Osteoblast (primary cell): ENCODE data around the gene TCF12. TPM values are rescaled to one million over a fixed set of nuclear protein-coding genes. Genes with fewer than 3 reads are reported as not detected.

Experiments
- DNase-seq: peaks from one replicate; pipeline ENCODE4 v3.0.0; 2011; ENCODE audit warnings: low spot score, mixed read lengths; ENCODE audit not compliant: insufficient read length; ENCODE audit errors: missing footprints
- H2AFZ ChIP-seq: 2 replicates; pipeline ENCODE4 v1.6.0; 2011; ENCODE audit warnings: mild to moderate bottlenecking, low read length
- H3K27ac ChIP-seq: 2 replicates; pipeline ENCODE4 v1.5.1; 2011; ENCODE audit warnings: mild to moderate bottlenecking, low read depth, low read length, moderate library complexity
- H3K27me3 ChIP-seq: 2 replicates; pipeline ENCODE4 v1.6.0; 2012; ENCODE audit warnings: mild to moderate bottlenecking, control low read depth, inconsistent platforms, low read length, moderate library complexity; ENCODE audit not compliant: insufficient read depth
- H3K36me3 ChIP-seq: 2 replicates; pipeline ENCODE4 v1.5.1; 2011; ENCODE audit warnings: mild to moderate bottlenecking, low read length, control low read depth, moderate library complexity; ENCODE audit not compliant: insufficient read depth
- H3K4me1 ChIP-seq: 2 replicates; pipeline ENCODE4 v1.5.1; 2011; ENCODE audit warnings: mild to moderate bottlenecking, low read length, control low read depth, moderate library complexity; ENCODE audit not compliant: insufficient read depth
- H3K4me2 ChIP-seq: 2 replicates; pipeline ENCODE4 v1.6.0; 2011; ENCODE audit warnings: mild to moderate bottlenecking, low read length; ENCODE audit not compliant: insufficient read depth
- H3K4me3 ChIP-seq: fragments of 200-600 bp; sonication (generic); 3 replicates; pipeline ENCODE4 v1.5.1; 2012; ENCODE audit warnings: mild to moderate bottlenecking, low read length, inconsistent platforms; ENCODE audit not compliant: insufficient read depth
- H3K79me2 ChIP-seq: 2 replicates; pipeline ENCODE4 v1.6.0; 2012; ENCODE audit warnings: mild to moderate bottlenecking, low read length, control low read depth, inconsistent platforms; ENCODE audit not compliant: insufficient read depth
- H3K9me3 ChIP-seq: 2 replicates; pipeline ENCODE4 v1.5.1; 2011; ENCODE audit warnings: low read depth, low read length, control low read depth
- H4K20me1 ChIP-seq: 2 replicates; pipeline ENCODE4 v1.6.0; 2012; ENCODE audit warnings: mild to moderate bottlenecking, low read length, control low read depth; ENCODE audit not compliant: insufficient read depth
- total RNA-seq: library from RNA; depleted of rRNA; stranded (reverse); fragments of >200 nt; gene quantifications from 2 replicates; pipeline ENCODE4 v1.2.3, GENCODE V29; 2012
- TF ChIP-seq, protein P1 (sequence below): IDR thresholded peaks from 2 replicates; pipeline ENCODE4 v1.5.1; 2011; ENCODE audit warnings: mild to moderate bottlenecking, low read depth, low read length, moderate library complexity; ENCODE audit errors: extremely low read depth

TCF12 gene
- total RNA-seq, 1 donor, result 86.5 TPM

DNA sequence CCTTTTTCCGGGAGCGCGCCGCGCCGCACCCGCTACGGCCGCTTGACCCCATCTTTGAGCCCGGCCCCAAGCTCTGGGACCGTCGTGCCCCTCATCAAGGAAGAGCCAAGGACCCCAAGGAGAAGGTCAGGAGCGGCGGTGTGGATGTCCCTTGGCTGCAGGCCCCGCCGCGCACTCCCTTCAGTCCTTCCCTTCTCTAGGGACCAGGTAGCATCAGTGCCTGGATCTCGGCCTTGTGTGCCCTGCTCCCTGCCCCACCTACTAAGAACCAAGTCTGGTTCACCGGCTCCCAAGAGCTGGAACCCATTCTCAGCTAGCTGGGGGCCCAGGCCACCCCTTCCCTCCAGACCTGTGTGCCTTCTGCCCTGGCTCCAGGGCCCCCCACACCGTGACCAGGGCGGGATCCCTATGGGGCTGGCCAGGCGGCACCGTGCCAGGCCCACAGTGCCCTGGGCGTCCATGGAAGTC lies 388.5 kb downstream of the TCF12 start:
- peak overlapping the region; percentile 89 for H2AFZ ChIP-seq
- H3K36me3 ChIP-seq, result no peaks in the 10 kb centered on the region
- H3K4me2 ChIP-seq, result peak overlapping the region; percentile 94
- peak overlapping the region; percentile 60 for H3K27ac ChIP-seq
- no peaks in the 10 kb centered on the region for H3K9me3 ChIP-seq
- DNase-seq, result no peak
- no peaks in the 10 kb centered on the region for H3K27me3 ChIP-seq
- H3K79me2 ChIP-seq, result no peaks in the 10 kb centered on the region
- H4K20me1 ChIP-seq, result no peaks in the 10 kb centered on the region
- H3K4me1 ChIP-seq, result peaks cover 13% of the 10 kb centered on the region
- peak overlapping the region; percentile 78 for H3K4me3 ChIP-seq
- TF ChIP-seq, protein P1, sequence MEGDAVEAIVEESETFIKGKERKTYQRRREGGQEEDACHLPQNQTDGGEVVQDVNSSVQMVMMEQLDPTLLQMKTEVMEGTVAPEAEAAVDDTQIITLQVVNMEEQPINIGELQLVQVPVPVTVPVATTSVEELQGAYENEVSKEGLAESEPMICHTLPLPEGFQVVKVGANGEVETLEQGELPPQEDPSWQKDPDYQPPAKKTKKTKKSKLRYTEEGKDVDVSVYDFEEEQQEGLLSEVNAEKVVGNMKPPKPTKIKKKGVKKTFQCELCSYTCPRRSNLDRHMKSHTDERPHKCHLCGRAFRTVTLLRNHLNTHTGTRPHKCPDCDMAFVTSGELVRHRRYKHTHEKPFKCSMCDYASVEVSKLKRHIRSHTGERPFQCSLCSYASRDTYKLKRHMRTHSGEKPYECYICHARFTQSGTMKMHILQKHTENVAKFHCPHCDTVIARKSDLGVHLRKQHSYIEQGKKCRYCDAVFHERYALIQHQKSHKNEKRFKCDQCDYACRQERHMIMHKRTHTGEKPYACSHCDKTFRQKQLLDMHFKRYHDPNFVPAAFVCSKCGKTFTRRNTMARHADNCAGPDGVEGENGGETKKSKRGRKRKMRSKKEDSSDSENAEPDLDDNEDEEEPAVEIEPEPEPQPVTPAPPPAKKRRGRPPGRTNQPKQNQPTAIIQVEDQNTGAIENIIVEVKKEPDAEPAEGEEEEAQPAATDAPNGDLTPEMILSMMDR, result no peak

DNA sequence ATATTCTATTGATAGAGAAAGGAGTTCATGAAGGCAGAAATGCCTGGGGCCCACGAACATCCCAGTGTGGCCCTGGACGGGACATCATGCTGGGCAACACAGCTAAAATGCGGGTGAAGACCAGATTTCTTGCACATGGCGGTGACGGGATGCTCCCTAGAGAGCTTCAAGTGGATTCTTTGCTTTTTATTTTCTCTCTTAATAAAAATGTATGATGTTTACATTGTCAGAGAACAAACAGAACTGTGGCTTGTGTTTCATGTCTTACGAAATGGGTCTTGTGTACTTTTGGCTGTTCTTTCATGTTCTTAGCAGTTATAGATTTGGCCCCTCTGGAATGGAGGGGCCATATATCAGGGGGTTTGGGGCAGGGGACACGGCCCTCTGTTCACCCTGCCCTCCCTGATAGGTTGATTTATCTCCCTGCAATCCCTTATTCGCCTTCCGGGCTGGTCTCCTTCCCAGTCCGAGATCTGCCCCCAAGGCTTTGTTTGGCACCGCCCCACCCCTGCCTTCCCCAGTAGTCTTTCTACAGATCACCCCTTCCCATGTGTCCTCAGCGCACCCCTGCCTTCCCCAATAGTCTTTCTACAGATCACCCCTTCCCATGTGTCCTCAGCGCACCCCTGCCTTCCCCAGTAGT lies 389.2 kb downstream of the TCF12 start:
- no peaks in the 10 kb centered on the region for H3K36me3 ChIP-seq
- TF ChIP-seq, protein P1, result no peak
- H3K27me3 ChIP-seq, result no peaks in the 10 kb centered on the region
- H3K27ac ChIP-seq, result no peak overlapping the region
- H3K4me3 ChIP-seq, result no peak overlapping the region
- H3K4me2 ChIP-seq, result peak overlapping the region; percentile 94
- no peaks in the 10 kb centered on the region for H3K9me3 ChIP-seq
- H3K79me2 ChIP-seq, result no peaks in the 10 kb centered on the region
- no peak overlapping the region for H2AFZ ChIP-seq
- H3K4me1 ChIP-seq, result peaks cover 13% of the 10 kb centered on the region
- no peak for DNase-seq
- no peaks in the 10 kb centered on the region for H4K20me1 ChIP-seq

DNA sequence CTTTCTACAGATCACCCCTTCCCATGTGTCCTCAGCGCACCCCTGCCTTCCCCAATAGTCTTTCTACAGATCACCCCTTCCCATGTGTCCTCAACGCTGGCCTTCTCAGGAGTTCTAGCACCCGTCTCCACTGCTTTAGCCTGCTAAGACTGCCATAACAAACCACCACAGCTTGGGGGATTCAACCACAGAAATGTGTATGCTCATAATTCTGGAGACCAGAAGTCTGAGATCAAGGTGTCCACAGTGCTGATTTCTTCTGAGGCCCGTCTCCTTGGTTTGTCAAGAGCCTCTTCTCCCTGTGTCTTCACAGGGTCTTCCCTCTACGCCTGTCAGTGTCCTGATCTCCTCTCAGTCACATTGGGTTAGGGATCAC lies 389.7 kb downstream of the TCF12 start:
- Histone ChIP-seq H3K9me3 (no peaks in the 10 kb centered on the region), H4K20me1 (no peaks in the 10 kb centered on the region), H2AFZ (no peak overlapping the region), H3K79me2 (no peaks in the 10 kb centered on the region), H3K4me3 (no peak overlapping the region), H3K4me2 (no peak overlapping the region), H3K4me1 (peaks cover 13% of the 10 kb centered on the region), H3K27me3 (no peaks in the 10 kb centered on the region), H3K36me3 (no peaks in the 10 kb centered on the region), H3K27ac (no peak overlapping the region)
- DNase-seq, result no peak
- TF ChIP-seq, protein P1, result no peak

DNA sequence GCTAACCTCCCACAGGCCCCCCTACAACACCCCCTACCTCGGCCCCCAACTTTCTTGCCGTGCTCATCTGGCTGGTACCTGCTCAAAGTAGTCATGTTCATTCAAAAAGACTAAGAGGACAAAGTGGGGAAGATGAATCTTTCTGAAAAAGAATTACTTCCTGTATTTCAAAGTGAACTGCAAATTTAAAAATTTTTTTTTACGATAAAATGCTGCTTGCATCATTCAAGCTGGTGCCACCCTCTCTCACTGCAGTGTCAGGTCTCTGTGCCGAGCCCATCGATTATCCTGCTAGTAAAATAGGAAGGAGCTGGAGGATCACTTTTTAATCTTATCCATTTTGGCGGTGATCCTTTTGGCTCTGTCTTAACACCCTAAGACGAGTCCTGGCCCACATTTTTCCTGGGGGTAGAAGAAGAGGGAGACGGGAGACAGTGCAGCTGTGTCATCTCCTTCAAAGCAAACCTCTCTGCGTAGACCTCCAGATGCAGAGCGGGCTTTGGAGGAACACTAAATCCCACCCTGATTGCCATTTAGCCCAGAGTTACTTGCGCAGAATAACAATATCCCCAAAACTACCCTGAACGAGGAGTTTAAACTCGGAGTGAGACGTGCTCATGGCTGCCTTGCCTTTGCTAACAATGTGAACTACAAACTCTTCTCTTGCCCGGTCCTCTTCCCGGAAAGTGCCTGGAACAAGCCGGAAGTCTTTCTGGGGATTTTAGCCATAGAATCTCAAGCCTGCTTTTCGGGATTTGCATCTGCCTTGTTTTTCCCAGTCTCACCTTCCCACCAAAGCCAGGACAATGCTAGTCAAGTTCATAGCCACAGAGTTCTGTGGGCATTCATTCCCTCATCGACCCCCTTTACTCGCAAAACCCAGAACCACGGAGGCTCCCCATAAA lies 391.7 kb downstream of the TCF12 start:
- Histone ChIP-seq H3K36me3 (no peaks in the 10 kb centered on the region), H3K4me3 (no peak overlapping the region), H4K20me1 (no peaks in the 10 kb centered on the region), H2AFZ (no peak overlapping the region), H3K79me2 (no peaks in the 10 kb centered on the region), H3K4me1 (peaks cover 13% of the 10 kb centered on the region), H3K4me2 (no peak overlapping the region), H3K27ac (no peak overlapping the region), H3K9me3 (no peaks in the 10 kb centered on the region), H3K27me3 (no peaks in the 10 kb centered on the region)
- TF ChIP-seq, protein P1, result no peak
- DNase-seq, result no peak
